ENCODE data around the gene SCUBE3.

The SCUBE3 gene

GRCh38 chr6:35181308-35181932 lies 32.3 kb upstream of the SCUBE3 start:
- in situ Hi-C loops (cut with MboI; ENCODE audit: low sequenced_read_pairs), result no loop called here

DNA sequence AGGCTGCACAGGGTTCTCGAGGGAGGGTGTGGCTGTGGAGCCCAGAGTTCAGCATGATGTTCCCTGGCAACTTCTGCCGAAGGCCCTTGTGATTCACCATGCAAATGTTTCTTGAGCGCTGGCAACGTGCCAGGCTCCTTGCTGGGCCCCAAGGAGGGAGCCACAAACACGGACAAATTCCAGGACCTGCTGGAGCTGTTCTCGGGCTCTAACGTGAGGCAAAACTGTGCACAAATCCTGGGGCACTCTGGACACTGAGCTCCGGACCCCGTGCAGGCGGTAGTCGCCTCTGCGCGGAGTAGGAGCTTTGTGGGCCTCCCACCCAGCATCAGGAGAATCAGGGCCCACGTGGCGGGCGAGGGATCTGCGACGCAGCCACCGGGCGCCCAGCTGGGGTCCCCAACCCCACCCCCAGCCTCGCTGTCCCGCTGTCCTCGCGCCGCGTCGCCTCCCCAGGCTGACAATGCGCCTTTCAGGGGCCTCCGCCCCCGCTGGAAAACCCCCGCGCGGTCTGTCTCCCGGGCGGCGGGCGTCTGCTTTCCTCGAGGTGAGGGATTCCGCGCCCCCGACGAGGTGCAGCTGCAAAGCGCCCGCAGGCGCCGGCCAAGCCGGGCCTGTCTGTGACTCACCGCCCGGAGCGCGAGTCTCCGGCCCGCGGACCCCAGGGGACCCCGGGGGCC lies 31.7 kb upstream of the SCUBE3 start:
- in situ Hi-C loops (cut with MboI; ENCODE audit: low sequenced_read_pairs), result no loop called here

GRCh38 chr6:35183281-35183680 lies 30.5 kb upstream of the SCUBE3 start:
- in situ Hi-C loops (cut with MboI; ENCODE audit: low sequenced_read_pairs), result no loop called here

DNA sequence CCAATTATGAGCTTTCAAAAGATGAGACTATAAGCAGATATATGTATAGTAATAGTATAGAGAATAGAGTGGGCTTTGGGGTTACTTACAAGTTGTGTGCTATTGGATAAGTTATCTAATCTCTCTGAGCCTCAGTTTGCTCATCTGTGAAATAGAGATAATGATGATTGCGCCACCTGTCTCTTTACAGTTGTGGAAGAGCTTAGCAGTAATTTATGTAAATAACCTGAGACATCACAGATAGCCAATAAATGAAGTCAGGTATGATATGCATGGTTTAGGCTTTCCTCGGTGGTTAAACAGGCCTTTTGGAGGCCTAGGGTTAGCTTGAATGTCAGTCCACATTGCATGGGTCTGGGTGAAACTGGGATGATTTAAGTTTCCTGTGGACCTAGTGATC lies 29.8 kb upstream of the SCUBE3 start:
- in situ Hi-C loops (cut with MboI; ENCODE audit: low sequenced_read_pairs), result no loop called here

DNA sequence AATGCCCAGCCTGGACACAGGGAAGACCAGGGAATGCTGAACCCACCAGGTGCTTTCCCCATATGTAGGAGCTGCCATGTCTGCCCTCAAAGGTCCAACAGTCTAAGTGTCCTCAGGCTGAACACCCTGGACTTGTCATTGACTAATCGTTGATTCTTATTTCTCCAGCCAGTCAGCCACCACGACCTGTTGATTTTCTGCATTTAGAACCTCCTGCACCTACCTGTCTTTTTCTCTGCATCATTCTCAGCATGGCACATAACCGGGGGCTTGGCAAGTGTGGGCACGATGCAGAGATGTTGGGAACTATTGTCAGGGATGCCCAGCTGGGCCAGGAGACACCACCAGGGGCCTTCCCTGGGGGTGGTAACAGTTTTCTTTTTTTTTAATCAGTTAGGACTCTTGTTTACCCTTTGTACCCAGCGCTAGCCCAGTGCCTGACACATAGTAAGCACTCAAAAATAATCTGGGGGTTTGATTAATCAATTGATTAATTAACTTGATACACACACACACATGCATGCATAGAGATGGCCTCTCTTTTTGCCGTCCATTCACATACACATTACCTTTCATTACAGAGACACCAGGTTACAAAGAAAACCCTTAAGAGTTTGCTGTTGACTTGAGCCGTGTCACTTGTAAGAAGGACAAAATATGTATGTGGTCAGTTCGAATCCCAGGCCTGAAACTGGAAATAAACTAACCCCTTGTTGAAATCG lies 29.0 kb upstream of the SCUBE3 start:
- in situ Hi-C loops (cut with MboI; ENCODE audit: low sequenced_read_pairs), result no loop called here

DNA sequence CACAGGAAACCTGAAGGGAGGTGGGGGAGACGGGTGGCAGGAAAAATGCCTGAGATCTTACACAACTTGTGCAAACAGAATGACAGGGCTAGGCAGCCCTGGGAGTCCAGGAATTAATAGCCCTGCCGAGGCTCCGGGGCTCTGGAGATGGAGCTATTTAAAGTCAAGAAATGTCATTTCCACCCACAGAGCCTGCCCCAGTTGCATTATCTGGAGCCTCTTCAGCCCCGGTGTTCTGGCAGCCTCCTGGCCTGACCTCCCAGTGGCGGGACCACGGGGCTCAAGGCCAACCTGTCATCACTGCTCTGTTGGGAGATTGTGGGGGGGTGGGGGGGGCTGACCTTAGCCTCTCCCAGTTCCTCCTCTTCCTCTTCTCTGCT lies 28.5 kb upstream of the SCUBE3 start:
- in situ Hi-C loops (cut with MboI; ENCODE audit: low sequenced_read_pairs), result no loop called here

GRCh38 chr6:35185971-35186370 lies 27.8 kb upstream of the SCUBE3 start:
- in situ Hi-C loops (cut with MboI; ENCODE audit: low sequenced_read_pairs), result no loop called here

DNA sequence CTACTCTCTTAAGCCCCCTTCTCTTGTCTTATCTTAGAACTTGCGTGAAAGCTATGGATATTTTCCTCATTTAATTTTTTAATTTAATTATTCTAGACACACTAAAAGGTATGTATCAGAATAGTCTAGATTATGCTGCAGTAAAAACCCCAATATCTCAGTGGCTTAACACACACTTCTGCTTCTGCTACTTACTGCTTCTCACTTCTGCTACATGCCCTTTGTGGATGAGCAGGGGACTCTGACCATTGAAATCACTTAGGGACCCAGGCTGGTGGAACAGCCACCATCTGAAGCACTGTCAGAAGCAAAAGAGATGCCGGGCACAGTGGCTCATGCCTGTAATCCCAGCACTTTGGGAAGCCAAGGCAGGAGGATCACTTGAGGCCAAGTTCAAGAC lies 27.2 kb upstream of the SCUBE3 start:
- in situ Hi-C loops (cut with MboI; ENCODE audit: low sequenced_read_pairs), result no loop called here

GRCh38 chr6:35188886-35189285 lies 24.9 kb upstream of the SCUBE3 start:
- in situ Hi-C loops (cut with MboI; ENCODE audit: low sequenced_read_pairs), result no loop called here

- in situ Hi-C loops (cut with MboI; ENCODE audit: low sequenced_read_pairs), result no loop called here
Measured at GRCh38 chr6:35190306-35190705, 23.4 kb upstream of the SCUBE3 start.

DNA sequence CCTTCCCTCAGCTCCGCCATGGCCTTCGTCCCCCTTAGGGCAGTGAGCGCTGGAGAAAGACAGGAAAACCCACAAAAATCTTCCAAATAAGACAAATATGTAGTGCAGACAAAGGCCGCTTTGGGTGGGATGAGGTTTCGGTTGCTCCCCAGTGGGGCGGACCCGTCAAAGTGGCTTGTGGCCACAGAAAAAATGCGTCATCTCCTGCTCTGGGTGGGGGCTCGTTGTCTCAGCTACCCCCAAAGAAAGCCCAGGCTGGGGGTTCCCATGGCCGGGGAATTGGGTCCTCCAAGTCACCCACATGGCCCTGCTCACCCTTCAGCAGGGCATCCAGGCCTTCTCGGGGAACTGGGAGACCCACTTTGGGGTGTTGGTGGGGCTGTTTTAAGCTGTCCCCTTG lies 21.9 kb upstream of the SCUBE3 start:
- in situ Hi-C loops (cut with MboI; ENCODE audit: low sequenced_read_pairs), result no loop called here

- in situ Hi-C loops (cut with MboI; ENCODE audit: low sequenced_read_pairs), result no loop called here
Measured at GRCh38 chr6:35192301-35192860, 21.4 kb upstream of the SCUBE3 start.

- in situ Hi-C loops (cut with MboI; ENCODE audit: low sequenced_read_pairs), result no loop called here
Measured at GRCh38 chr6:35194390-35194789, 19.4 kb upstream of the SCUBE3 start.

GRCh38 chr6:35195120-35195780 lies 18.5 kb upstream of the SCUBE3 start:
- in situ Hi-C loops (cut with MboI; ENCODE audit: low sequenced_read_pairs), result no loop called here

DNA sequence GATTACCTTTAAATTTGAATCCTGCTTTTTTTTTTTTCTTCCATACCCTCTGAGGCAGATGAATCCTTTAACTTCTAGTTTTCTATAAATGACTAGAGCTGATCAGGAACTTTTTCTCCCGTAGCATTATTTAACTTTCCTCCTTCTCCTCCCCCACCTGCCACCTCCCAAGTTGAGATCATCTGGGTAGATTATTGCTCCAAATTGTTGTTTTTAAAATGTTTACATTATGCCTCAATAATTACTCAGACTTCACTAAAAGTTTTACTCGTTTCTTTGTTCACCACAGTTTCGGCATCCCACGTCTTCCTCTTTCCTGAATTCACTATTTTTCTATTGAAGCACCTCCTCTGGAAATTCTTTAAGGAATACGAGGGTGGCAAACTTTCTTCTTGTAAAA lies 16.6 kb upstream of the SCUBE3 start:
- in situ Hi-C loops (cut with MboI; ENCODE audit: low sequenced_read_pairs), result no loop called here

DNA sequence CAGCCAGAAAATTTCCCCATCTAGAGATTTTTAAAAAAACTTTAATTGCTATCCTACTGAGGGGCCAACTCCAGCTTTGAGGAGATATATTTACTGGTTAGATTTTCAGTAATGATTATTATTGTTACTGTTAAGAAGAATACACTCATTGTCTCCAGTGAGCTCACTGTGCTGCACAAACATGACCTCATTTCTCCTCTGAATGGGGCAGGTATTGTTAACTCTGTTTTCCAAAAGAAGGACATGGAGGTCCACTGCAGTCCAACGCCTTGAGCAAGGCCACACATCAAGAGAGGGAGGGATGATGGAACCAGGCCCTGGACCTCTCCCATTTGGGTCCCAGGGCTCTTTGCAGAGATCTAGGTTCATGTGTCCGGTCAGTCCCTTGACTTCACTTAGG lies 13.9 kb upstream of the SCUBE3 start:
- in situ Hi-C loops (cut with MboI; ENCODE audit: low sequenced_read_pairs), result no loop called here

GRCh38 chr6:35202066-35202546 lies 11.7 kb upstream of the SCUBE3 start:
- in situ Hi-C loops (cut with MboI; ENCODE audit: low sequenced_read_pairs), result no loop called here

DNA sequence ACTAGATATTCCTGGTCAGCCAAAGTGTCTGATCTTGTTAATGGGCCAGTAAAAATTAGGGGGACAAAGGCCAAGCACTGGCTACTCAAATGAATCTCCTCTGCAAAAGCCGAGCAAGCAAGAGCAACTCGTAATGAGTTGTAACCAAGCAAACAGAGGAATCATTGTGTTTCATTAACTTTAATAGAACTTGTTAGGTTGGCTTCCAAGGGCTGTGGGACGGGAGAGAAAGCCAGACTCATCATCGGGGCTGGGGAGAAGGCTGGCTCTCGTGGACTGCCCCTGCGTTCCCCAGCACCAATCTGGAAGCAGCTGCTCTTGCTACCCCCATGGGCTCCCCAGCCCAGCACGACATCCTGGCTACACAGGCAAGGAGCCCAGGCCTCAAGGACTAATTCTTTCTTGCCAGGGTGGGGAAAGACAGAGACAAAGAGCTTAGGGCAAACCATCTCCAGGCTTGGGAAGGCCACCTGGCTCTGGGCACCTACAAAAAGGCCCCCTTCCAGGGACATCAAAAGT lies 10.5 kb upstream of the SCUBE3 start:
- in situ Hi-C loops (cut with MboI; ENCODE audit: low sequenced_read_pairs), result no loop called here

DNA sequence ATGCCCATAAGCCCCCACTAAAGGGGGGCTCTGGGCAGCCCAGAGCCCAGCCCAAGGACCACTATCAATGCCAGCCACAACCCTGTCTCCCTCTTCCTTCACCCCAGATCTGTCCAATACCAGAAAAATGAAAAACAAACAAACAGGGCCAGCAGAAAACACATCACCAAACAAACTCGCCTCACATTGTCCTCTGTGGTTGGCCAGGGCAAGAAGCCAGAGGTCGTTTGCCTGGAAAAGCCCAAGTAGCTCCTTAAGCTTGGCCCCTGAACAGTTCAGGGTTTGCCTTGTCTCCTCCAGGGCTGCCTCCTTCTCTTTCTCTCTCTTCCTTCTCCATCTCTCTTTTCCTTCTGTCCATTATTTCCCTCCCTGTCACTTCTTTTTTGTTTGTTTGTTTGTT lies 10.1 kb upstream of the SCUBE3 start:
- in situ Hi-C loops (cut with MboI; ENCODE audit: low sequenced_read_pairs), result no loop called here

DNA sequence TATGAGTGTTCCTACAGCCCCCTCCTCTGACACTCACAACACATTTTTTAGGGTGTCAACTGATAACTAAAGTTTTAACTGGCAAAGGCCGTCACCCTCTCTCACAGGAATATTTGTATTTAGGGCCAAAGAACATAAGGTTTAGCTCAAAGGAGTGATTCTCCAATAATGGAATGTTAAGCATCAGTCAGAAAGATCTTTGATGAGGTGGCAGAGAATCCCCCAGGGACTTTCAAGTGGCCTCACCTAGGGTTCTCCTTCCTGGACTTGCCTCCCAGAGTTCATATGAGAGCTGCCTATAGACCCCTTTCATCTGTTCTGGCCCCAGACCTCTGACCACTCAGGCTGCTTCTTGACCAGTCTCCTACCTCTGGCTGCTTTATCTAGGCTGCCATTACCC lies 7.4 kb upstream of the SCUBE3 start:
- in situ Hi-C loops (cut with MboI; ENCODE audit: low sequenced_read_pairs), result no loop called here

DNA sequence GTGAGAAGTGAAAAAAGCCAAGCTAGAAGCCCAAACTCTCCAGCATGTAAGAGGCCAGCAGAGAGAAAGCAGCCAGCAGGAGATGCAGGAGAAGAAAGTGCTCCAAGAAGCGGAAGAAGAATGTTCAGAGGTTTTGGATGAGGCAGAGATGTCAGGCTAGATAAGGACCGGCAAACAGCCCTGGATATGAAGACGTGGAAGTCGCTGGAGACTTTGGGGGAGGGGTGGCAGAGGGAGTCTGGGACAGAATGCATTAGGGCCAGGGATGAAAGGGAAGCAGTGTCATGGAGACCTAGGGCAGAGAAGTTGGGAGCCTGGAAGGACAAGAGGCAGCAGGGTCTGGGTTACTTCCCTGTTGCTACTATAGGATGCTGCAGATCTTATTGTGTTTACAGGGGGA lies 5.3 kb upstream of the SCUBE3 start:
- in situ Hi-C loops (cut with MboI; ENCODE audit: low sequenced_read_pairs), result no loop called here
